ENCODE data around the gene CEPT1. TPM values are rescaled to one million over a fixed set of nuclear protein-coding genes. Genes with fewer than 3 reads are reported as not detected.

The CEPT1 gene
- total and polyA plus RNA-seq, 10 of the 15 experiments (the other 5 are each of a cell fraction or from before 2014, with no cell fraction given): 29.4 to 77.9 (median 54.8) TPM

DNA sequence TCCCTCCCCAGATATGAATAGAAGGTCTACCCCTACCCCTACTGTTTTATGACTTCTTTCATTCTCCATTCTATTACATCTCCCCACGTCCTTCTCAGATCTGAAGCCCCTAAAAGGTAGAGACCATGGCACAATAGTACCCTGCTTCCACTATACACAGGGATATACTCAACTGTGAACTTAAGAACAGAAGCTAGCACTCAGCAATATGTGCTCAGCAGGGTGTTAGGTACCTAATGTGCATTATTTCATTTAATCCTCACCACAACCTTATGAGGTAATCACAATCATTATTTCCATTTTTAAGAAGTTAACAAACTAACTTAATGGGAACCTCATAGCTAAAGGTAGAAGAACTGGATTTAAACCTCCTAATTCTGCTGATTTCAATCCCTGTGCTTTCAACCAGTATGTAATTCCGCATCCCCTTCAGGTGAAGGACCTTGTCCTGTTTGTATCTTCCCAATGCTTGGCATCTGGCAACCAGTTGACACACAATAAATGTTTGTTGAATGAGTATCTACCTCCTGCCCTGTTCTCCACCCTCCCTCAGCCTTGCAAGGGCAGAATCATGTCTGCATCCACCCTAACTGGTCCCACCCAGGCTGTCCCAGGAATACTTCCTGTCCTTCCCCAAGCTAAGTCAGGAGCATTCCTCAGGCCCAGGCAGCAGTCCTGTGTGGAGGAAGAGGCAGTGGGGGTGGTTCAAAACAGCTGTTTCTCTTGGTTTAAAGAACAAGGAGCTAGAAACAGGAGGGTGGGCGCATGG is 53.9 kb downstream of the CEPT1 start:
- SMC1A ChIA-PET (ENCODE audit: uncharacterized antibody, unreplicated experiment): interaction anchor here (0.9 to 8.3 kb wide), 17 partner anchors 8 to 145 kb away, joined by 3 to 105 read pairs (median 8); partner anchors contain the start of genes CEPT1 and DRAM2
- Histone ChIP-seq H3K36me3 (ENCODE audit: control insufficient read depth in 2 of 2, insufficient read depth in 2 of 2, low read length in 1 of 2) (peaks cover 22 to 51% of the 10 kb centered on the region in 2 experiments), H3K27ac (ENCODE audit: control insufficient read depth, insufficient read depth) (peak overlapping the region; percentile 92)

DNA sequence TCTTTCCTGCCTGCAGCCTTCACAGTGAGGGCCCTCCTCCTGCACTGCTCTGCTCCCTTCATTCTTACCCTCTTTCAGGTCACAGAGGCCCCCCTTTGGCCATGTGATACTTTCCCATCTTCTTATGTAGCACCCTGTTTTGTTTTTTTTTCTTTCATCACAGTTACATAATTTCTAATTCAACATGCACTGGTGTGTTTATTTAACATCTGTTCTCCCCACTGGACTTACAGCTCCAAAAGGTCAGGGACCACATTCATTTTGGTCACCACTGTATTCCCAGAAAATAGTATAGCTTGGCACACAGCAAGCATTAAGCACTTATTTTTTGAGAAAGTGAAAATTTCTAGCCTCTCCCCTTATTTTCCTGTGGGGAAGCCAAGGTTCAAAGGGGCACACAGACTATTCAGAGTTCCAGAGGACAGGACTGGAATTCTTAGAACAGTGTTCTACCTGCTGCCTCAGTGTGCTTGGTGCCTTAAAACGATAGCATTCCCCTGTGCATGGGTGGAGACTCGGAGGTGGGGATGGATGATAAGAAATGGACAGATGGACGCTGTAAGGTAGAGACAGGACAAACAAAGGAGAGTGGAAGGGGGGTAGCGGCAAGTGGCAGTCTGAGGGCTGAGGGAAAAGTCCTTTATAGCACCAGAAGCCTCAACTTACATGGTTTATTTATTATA is 55.1 kb downstream of the CEPT1 start:
- H3K9ac ChIP-seq (ENCODE audit: control insufficient read depth, insufficient read depth, low read length): peak overlapping the region; percentile 93
- ATAC-seq: no peak
- POLR2A ChIA-PET: interaction anchor here (0.7 to 12.8 kb wide), 6 partner anchors 8 to 55 kb away, joined by 3 to 371 read pairs (median 14); partner anchors contain the start of genes CEPT1 and DRAM2
- RAD21 ChIA-PET (ENCODE audit: unreplicated experiment): interaction anchor here (1.4 to 15.0 kb wide), 5 partner anchors 23 to 164 kb away, joined by 3 to 542 read pairs (median 6); no protein-coding TSS in a partner anchor
- in situ Hi-C loops (cut with MboI) (no loop called here), intact Hi-C loops (cut with micrococcal nuclease; ENCODE audit: unreplicated experiment) (loop anchor here (5.0 kb wide), 1 partner anchor 163 kb away; no protein-coding TSS in a partner anchor)
- no peak for DNase-seq (ENCODE audit: low read depth, low spot score)
- H3K27me3 ChIP-seq (replicated peaks in 1 of 2; ENCODE audit: control insufficient read depth in 2 of 2, insufficient read depth in 2 of 2, low read length in 1 of 2): no peaks in the 10 kb centered on the region
- H3K4me1 ChIP-seq (ENCODE audit: control insufficient read depth, insufficient read depth, low read length): peaks cover 35% of the 10 kb centered on the region
- peaks cover 21 to 42% of the 10 kb centered on the region in 2 experiments; a peak in 3 of 4 replicates for H3K36me3 ChIP-seq (ENCODE audit: control insufficient read depth in 2 of 2, insufficient read depth in 2 of 2, low read length in 1 of 2)
- FAIRE-seq: no peak
- no peaks in the 10 kb centered on the region for H4K20me1 ChIP-seq (ENCODE audit: control insufficient read depth, insufficient read depth)
- H3K79me2 ChIP-seq (ENCODE audit: control insufficient read depth, insufficient read depth, low read length): peaks cover 84% of the 10 kb centered on the region
- CTCF ChIA-PET: interaction anchor here (1.4 to 14.9 kb wide), 6 partner anchors 23 to 205 kb away, joined by 3 to 239 read pairs (median 4); no protein-coding TSS in a partner anchor
- H3K4me2 ChIP-seq (ENCODE audit: control insufficient read depth, insufficient read depth): peak overlapping the region; percentile 61
- BruUV-seq (replicated peaks): no TSS peak
- H3K4me3 ChIP-seq: peak overlapping the region; percentile 50
- TF ChIP-seq MYB (IDR thresholded peaks at IDR 0.05; ENCODE audit: borderline replicate concordance, low read depth, low read length) (no peak), POLR2AphosphoS2 (IDR thresholded peaks at IDR 0.05; ENCODE audit: low read depth, low read length) (0 out of 2 replicates have a peak, but pooled peaks have one; percentile 22)
- TF ChIP-seq, protein P1, sequence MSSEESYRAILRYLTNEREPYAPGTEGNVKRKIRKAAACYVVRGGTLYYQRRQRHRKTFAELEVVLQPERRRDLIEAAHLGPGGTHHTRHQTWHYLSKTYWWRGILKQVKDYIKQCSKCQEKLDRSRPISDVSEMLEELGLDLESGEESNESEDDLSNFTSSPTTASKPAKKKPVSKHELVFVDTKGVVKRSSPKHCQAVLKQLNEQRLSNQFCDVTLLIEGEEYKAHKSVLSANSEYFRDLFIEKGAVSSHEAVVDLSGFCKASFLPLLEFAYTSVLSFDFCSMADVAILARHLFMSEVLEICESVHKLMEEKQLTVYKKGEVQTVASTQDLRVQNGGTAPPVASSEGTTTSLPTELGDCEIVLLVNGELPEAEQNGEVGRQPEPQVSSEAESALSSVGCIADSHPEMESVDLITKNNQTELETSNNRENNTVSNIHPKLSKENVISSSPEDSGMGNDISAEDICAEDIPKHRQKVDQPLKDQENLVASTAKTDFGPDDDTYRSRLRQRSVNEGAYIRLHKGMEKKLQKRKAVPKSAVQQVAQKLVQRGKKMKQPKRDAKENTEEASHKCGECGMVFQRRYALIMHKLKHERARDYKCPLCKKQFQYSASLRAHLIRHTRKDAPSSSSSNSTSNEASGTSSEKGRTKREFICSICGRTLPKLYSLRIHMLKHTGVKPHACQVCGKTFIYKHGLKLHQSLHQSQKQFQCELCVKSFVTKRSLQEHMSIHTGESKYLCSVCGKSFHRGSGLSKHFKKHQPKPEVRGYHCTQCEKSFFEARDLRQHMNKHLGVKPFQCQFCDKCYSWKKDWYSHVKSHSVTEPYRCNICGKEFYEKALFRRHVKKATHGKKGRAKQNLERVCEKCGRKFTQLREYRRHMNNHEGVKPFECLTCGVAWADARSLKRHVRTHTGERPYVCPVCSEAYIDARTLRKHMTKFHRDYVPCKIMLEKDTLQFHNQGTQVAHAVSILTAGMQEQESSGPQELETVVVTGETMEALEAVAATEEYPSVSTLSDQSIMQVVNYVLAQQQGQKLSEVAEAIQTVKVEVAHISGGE (CRISPR knock-in tag; IDR thresholded peaks at IDR 0.05): peak; percentile 16; the same call in 1 of the 2 replicates
- H2AFZ ChIP-seq (ENCODE audit: control insufficient read depth, low read depth, low read length): no peak overlapping the region
- WGBS (ENCODE audit: insufficient coverage, insufficient replicate concordance, low lambda C conversion rate, missing lambda C conversion rate): 58% methylated on average over 4 of the region's 4 CpGs
- SMC1A ChIA-PET (ENCODE audit: uncharacterized antibody, unreplicated experiment): interaction anchor here (0.6 to 8.7 kb wide), 12 partner anchors 10 to 205 kb away, joined by 3 to 284 read pairs (median 8); no protein-coding TSS in a partner anchor
- H3K27ac ChIP-seq (ENCODE audit: control insufficient read depth, insufficient read depth): peak overlapping the region; percentile 92
- no peaks in the 10 kb centered on the region for H3K9me3 ChIP-seq (replicated peaks; ENCODE audit: control insufficient read depth, insufficient read depth, low read length)

More for the DNA sequence above, 53.9 kb downstream of the CEPT1 start:
- DNase-seq (ENCODE audit: low read depth, low spot score) (no peak), FAIRE-seq (no peak), ATAC-seq (peak; percentile 4; the same call in 2 of the 3 replicates)
- ChIA-PET RAD21 (ENCODE audit: unreplicated experiment) (interaction anchor here (0.7 to 15.0 kb wide), 7 partner anchors 24 to 63 kb away, joined by 3 to 542 read pairs (median 4); partner anchors contain the start of genes CEPT1 and DRAM2), CTCF (interaction anchor here (0.5 to 14.9 kb wide), 9 partner anchors 11 to 385 kb away, joined by 3 to 239 read pairs (median 5); no protein-coding TSS in a partner anchor), POLR2A (interaction anchor here (0.6 to 12.8 kb wide), 10 partner anchors 8 to 217 kb away, joined by 3 to 371 read pairs (median 4); no protein-coding TSS in a partner anchor)
- H3K4me2 ChIP-seq (ENCODE audit: control insufficient read depth, insufficient read depth): peak overlapping the region; percentile 61
- peak overlapping the region; percentile 50 for H3K4me3 ChIP-seq
- H3K9ac ChIP-seq (ENCODE audit: control insufficient read depth, insufficient read depth, low read length): peak overlapping the region; percentile 46
- 75% methylated on average over 3 of the region's 3 CpGs for WGBS (ENCODE audit: insufficient coverage, insufficient replicate concordance, low lambda C conversion rate, missing lambda C conversion rate)
- TF ChIP-seq HCFC1 (IDR thresholded peaks at IDR 0.05; ENCODE audit: low read length) (no peak), ZNF24 (IDR thresholded peaks at IDR 0.05) (peak; percentile 52; the same call in 1 of the 2 replicates)
- H2AFZ ChIP-seq (ENCODE audit: control insufficient read depth, low read depth, low read length): no peak overlapping the region
- in situ Hi-C loops (cut with MboI): no loop called here
- H3K27me3 ChIP-seq (replicated peaks in 1 of 2; ENCODE audit: control insufficient read depth in 2 of 2, insufficient read depth in 2 of 2, low read length in 1 of 2): no peaks in the 10 kb centered on the region
- peaks cover 71% of the 10 kb centered on the region for H3K79me2 ChIP-seq (ENCODE audit: control insufficient read depth, insufficient read depth, low read length)
- H4K20me1 ChIP-seq (ENCODE audit: control insufficient read depth, insufficient read depth): no peaks in the 10 kb centered on the region
- no peaks in the 10 kb centered on the region for H3K9me3 ChIP-seq (replicated peaks; ENCODE audit: control insufficient read depth, insufficient read depth, low read length)
- intact Hi-C loops (cut with micrococcal nuclease; ENCODE audit: unreplicated experiment): loop anchor here (5.0 kb wide), 1 partner anchor 47 kb away; no protein-coding TSS in a partner anchor
- no TSS peak for BruUV-seq (replicated peaks)
- peaks cover 35% of the 10 kb centered on the region for H3K4me1 ChIP-seq (ENCODE audit: control insufficient read depth, insufficient read depth, low read length)

Measured in GM12878 (cell line).